Esophagus squamous epithelium (tissue), 5 donors: ENCODE measurements around the gene TEX2. TPM values are rescaled to one million over a fixed set of nuclear protein-coding genes. Genes with fewer than 3 reads are reported as not detected.

Experiments
- DNase-seq: peaks from one replicate; lab custom pipeline; 2025; lab: John Stamatoyannopoulos, UW
- H3K27ac ChIP-seq, 4 donors: fragments of 200-600 bp; sonication (generic); one replicate each; pipeline ENCODE4 v1.5.1; 2016 to 2019; ENCODE audit warnings: mild to moderate bottlenecking in 1 of 4
- H3K27me3 ChIP-seq, 4 donors: fragments of 200-600 bp; sonication (generic); 1 replicate in 3 of 4; 2 replicates in 1 of 4; pipeline versions ENCODE4 v1.5.1 to v1.6.0; 2017 to 2021; ENCODE audit warnings: antibody characterized with exemption in 1 of 4
- H3K36me3 ChIP-seq, 3 donors: fragments of 200-600 bp; sonication (generic); one replicate each; pipeline ENCODE4 v1.5.1; 2016 to 2019
- H3K4me1 ChIP-seq, 3 donors: fragments of 200-600 bp; sonication (generic); one replicate each; pipeline ENCODE4 v1.5.1; 2017 to 2019
- H3K4me3 ChIP-seq, 4 donors: fragments of 200-600 bp; sonication (generic); 1 replicate in 3 of 4; 2 replicates in 1 of 4; pipeline ENCODE4 v1.5.1; 2016 to 2019; ENCODE audit warnings: mild to moderate bottlenecking in 2 of 4, moderate library complexity in 1 of 4
- H3K9me3 ChIP-seq, 3 donors: fragments of 200-600 bp; sonication (generic); one replicate each; pipeline ENCODE4 v1.5.1; 2016 to 2019
- CTCF ChIP-seq, 6 experiments: fragments of 450-650 bp in 4 of 6; fragments of 200-600 bp in 2 of 6; sonication (generic) in 2 of 6; IDR thresholded peaks; one replicate each; pipeline ENCODE4 v1.5.1; 2016 to 2019; ENCODE audit warnings: antibody characterized with exemption in 6 of 6, mild to moderate bottlenecking in 4 of 6, moderate library complexity in 4 of 6
- POLR2A ChIP-seq, 4 donors: fragments of 450-650 bp; IDR thresholded peaks; one replicate each; pipeline ENCODE4 v1.6.1; 2017; ENCODE audit warnings: antibody characterized with exemption in 4 of 4, mild to moderate bottlenecking in 4 of 4, moderate library complexity in 3 of 4
- WGBS, 2 donors: methylation state at CpG; one replicate each; pipeline ENCODE4 v1.1.5; 2018; 5-methylcytosine and 5-hydroxymethylcytosine counted together
- intact Hi-C: fragments of 100-400 bp; cut with DNase I; formaldehyde crosslinking; loops from one replicate; pipeline ENCODE4 v1.15.0; 2022
- total RNA-seq, 4 donors: library from RNA; depleted of rRNA; stranded (reverse); fragments of >200 nt; gene quantifications; one replicate each; pipeline ENCODE4 v1.1.0, GENCODE V29; 2016
- donor health status: DM: yes; HTN: yes; CAD: no.

TEX2 gene
- total RNA-seq, 4 donors from 2014 or later, result 25.5 to 33.0 (median 29.7) TPM

GRCh38 chr17:64160378-64160777 is 102.7 kb downstream of the TEX2 start:
- Histone ChIP-seq H3K4me1 (peaks cover 0 to 50% (median 7%) of the 10 kb centered on the region in 3 donors), H3K9me3 (no peaks in the 10 kb centered on the region), H3K36me3 (peaks cover 0 to 35% (median 0%) of the 10 kb centered on the region in 3 donors), H3K4me3 (no peak overlapping the region), H3K27ac (no peak overlapping the region), H3K27me3 (no peaks in the 10 kb centered on the region)
- TF ChIP-seq CTCF (IDR thresholded peaks at IDR 0.05) (no peak), POLR2A (IDR thresholded peaks at IDR 0.05) (no peak)
- no peak for DNase-seq
- WGBS, 2 donors, result 78 to 98% methylated on average over 3 to 4 of the region's 4 CpGs
- intact Hi-C loops, result no loop called here

GRCh38 chr17:64158831-64159590 is 104.0 kb downstream of the TEX2 start:
- no peak overlapping the region for H3K4me3 ChIP-seq
- intact Hi-C loops, result no loop called here
- DNase-seq, result no peak
- H3K27ac ChIP-seq, result no peak overlapping the region
- no peaks in the 10 kb centered on the region for H3K9me3 ChIP-seq
- TF ChIP-seq CTCF (IDR thresholded peaks at IDR 0.05) (no peak), POLR2A (IDR thresholded peaks at IDR 0.05) (no peak)
- H3K27me3 ChIP-seq, result no peaks in the 10 kb centered on the region
- peaks cover 0 to 43% (median 0%) of the 10 kb centered on the region in 3 donors for H3K36me3 ChIP-seq
- WGBS, 2 donors, result 83 to 84% methylated on average over 11 to 12 of the region's 12 CpGs
- peaks cover 0 to 52% (median 7%) of the 10 kb centered on the region in 3 donors for H3K4me1 ChIP-seq

- intact Hi-C loops, result no loop called here
- DNase-seq, result no peak
- no peak for TF ChIP-seq POLR2A (IDR thresholded peaks at IDR 0.05)
- no peak for TF ChIP-seq CTCF (IDR thresholded peaks at IDR 0.05)
- Histone ChIP-seq H3K36me3 (peaks cover 0 to 49% (median 3%) of the 10 kb centered on the region in 3 donors), H3K4me1 (peaks cover 0 to 46% (median 7%) of the 10 kb centered on the region in 3 donors), H3K27ac (no peak overlapping the region), H3K9me3 (no peaks in the 10 kb centered on the region), H3K4me3 (no peak overlapping the region), H3K27me3 (no peaks in the 10 kb centered on the region)
- WGBS, 2 donors, result 75 to 82% methylated on average over 7 of the region's 7 CpGs
Measured at GRCh38 chr17:64158406-64158805, 104.7 kb downstream of the TEX2 start.

- no peak for DNase-seq
Measured at GRCh38 chr17:64157669-64158180, 105.3 kb downstream of the TEX2 start.

More at GRCh38 chr17:64157669-64158180, 105.3 kb downstream of the TEX2 start:
- H3K36me3 ChIP-seq, result peaks cover 0 to 56% (median 6%) of the 10 kb centered on the region in 3 donors
- H3K27ac ChIP-seq, result no peak overlapping the region
- no peaks in the 10 kb centered on the region for H3K9me3 ChIP-seq
- intact Hi-C loops, result no loop called here
- TF ChIP-seq POLR2A (IDR thresholded peaks at IDR 0.05) (no peak), CTCF (IDR thresholded peaks at IDR 0.05) (no peak)
- peaks cover 0 to 39% (median 7%) of the 10 kb centered on the region in 3 donors for H3K4me1 ChIP-seq
- WGBS, 2 donors, result 86 to 92% methylated on average over 2 of the region's 2 CpGs
- H3K4me3 ChIP-seq, result no peak overlapping the region
- no peaks in the 10 kb centered on the region for H3K27me3 ChIP-seq
